Muscle layer of duodenum (tissue), 2 donors: Measurements from ENCODE around the gene TOM1L2.

Experiments
- H3K27ac ChIP-seq: one replicate; pipeline ENCODE4 v1.7.0; 2013; ENCODE audit warnings: mild to moderate bottlenecking, low read length
- H3K27me3 ChIP-seq: one replicate; pipeline ENCODE4 v1.7.0; 2013; ENCODE audit warnings: low read depth, mild to moderate bottlenecking, control low read depth, low read length
- H3K36me3 ChIP-seq, 2 donors: one replicate each; pipeline ENCODE4 v1.7.0; 2013; ENCODE audit warnings: low read length in 2 of 2, control low read depth in 1 of 2, mild to moderate bottlenecking in 1 of 2; ENCODE audit not compliant: insufficient read depth in 2 of 2, control insufficient read depth in 1 of 2
- H3K4me1 ChIP-seq, 2 donors: one replicate each; pipeline ENCODE4 v1.7.0; 2013; ENCODE audit warnings: low read length in 2 of 2, mild to moderate bottlenecking in 2 of 2, control low read depth in 1 of 2, moderate library complexity in 1 of 2; ENCODE audit not compliant: insufficient read depth in 2 of 2, control insufficient read depth in 1 of 2
- H3K4me3 ChIP-seq, 2 donors: one replicate each; pipeline ENCODE4 v1.7.0; 2013; ENCODE audit warnings: low read length in 2 of 2, low read depth in 1 of 2, mild to moderate bottlenecking in 1 of 2
- H3K9me3 ChIP-seq, 2 donors: one replicate each; pipeline ENCODE4 v1.7.0; 2013; ENCODE audit warnings: low read length in 2 of 2, control low read depth in 1 of 2, mild to moderate bottlenecking in 1 of 2; ENCODE audit not compliant: control insufficient read depth in 1 of 2
- donor health status: healthy.

TOM1L2 gene

GRCh38 chr17:17982801-17983200 lies 10.6 kb upstream of the TOM1L2 start:
- Histone ChIP-seq H3K4me1 (no peaks in the 10 kb centered on the region), H3K9me3 (no peaks in the 10 kb centered on the region), H3K36me3 (no peaks in the 10 kb centered on the region), H3K4me3 (no peak overlapping the region), H3K27ac (no peak overlapping the region), H3K27me3 (no peaks in the 10 kb centered on the region)

DNA sequence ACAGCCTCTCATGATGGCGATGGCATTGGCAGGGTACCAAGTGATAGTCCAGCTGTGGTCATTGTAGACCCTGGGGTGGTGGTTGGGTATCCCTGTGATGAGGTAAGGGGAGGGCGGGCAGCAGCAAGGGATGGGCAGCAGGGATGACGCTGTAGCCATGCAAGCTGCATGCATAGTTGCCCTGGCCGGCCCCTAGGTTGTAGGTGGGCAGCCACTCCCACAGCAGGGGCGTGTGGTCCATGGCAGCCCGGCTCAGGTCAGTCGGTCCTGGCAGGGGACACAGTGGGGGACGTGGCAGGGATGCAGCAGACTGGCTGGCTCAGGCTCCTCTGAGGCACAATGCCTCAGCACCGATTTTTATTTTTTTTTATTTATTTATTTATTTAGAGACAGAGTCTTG lies 9.1 kb upstream of the TOM1L2 start:
- Histone ChIP-seq H3K4me3 (no peak overlapping the region), H3K27ac (no peak overlapping the region), H3K27me3 (no peaks in the 10 kb centered on the region), H3K36me3 (no peaks in the 10 kb centered on the region), H3K4me1 (no peaks in the 10 kb centered on the region), H3K9me3 (no peaks in the 10 kb centered on the region)

DNA sequence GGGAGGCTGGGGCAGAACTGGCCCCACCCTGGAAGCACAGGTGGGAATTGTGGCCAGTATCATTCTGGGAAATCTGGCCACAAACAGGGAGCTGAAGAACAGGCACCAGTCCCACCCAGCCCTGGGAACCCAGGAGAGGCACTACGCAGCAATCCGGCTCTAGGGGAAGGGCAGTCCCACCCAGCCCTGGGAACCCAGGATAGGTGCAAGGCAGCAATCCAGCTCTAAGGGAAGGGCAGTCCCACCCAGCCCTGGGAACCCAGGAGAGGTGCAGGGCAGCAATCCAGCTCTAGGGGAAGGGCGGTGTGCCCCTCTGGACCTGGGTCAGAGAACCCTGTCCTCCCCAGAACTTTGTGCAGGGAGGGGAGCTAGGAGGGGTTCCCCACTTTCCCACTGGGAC lies 7.6 kb upstream of the TOM1L2 start:
- Histone ChIP-seq H3K27ac (no peak overlapping the region), H3K4me1 (no peaks in the 10 kb centered on the region), H3K27me3 (no peaks in the 10 kb centered on the region), H3K9me3 (no peaks in the 10 kb centered on the region), H3K4me3 (no peak overlapping the region), H3K36me3 (no peaks in the 10 kb centered on the region)

- no peak overlapping the region for H3K27ac ChIP-seq
- H3K4me1 ChIP-seq, result no peaks in the 10 kb centered on the region
- H3K27me3 ChIP-seq, result no peaks in the 10 kb centered on the region
- no peaks in the 10 kb centered on the region for H3K36me3 ChIP-seq
- no peaks in the 10 kb centered on the region for H3K9me3 ChIP-seq
- H3K4me3 ChIP-seq, result no peak overlapping the region
Observed at GRCh38 chr17:17978481-17979424, 6.6 kb upstream of the TOM1L2 start.

DNA sequence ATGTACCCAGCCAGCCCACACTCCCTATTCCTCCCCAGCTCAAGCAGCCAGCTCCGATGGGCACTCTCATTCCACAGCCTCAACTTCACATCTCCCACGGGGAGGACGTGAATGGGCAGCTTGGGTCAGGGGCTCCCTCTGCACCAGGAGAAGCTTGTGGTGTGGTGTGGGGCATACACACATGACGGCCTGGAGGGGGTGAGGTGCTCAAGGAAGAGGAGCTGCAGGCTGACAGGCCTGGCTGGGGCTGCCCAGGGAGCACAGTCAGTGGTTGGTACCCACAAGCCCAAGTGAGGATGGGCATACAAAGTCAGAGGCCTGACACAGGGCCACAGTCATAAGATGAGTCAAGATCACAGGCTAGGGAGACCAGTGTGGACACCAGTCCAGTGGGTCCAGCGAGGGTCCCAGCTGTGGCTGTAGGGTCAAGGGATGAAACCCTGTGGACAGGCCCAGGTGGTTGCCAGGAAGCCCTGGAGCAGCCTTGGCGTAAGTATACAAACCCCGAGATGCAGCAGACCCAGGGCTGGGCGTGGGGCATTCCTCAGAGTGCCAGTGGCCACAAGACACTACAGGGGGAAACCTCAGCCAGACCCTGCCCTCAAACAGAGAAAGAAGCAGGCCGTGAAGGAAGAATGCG lies 4.9 kb upstream of the TOM1L2 start:
- H3K9me3 ChIP-seq, result no peaks in the 10 kb centered on the region
- H3K27ac ChIP-seq, result no peak overlapping the region
- no peak overlapping the region for H3K4me3 ChIP-seq
- H3K4me1 ChIP-seq, result peaks cover 4 to 5% of the 10 kb centered on the region in 2 donors
- no peaks in the 10 kb centered on the region for H3K27me3 ChIP-seq
- H3K36me3 ChIP-seq, result no peaks in the 10 kb centered on the region

DNA sequence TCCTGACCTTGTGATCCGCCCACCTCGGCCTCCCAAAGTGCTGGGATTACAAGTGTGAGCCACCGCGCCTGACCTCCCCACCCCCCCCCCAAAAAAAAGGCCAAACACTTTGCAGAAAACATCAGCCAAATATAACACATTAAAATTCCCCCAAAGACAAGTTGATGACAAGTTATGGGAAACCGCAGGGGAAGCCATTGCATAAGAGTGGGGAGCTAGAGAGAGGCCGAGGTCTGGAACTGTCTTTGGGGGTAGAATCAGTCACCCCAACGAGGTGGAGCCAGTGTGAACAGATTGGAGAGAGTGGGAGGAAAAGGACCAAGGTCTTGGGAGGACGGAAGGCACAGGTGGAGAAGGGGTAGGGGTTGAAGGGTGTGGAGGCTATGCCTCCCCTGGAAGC lies 3.2 kb upstream of the TOM1L2 start:
- H3K27me3 ChIP-seq, result no peaks in the 10 kb centered on the region
- no peak overlapping the region for H3K4me3 ChIP-seq
- no peak overlapping the region for H3K27ac ChIP-seq
- H3K9me3 ChIP-seq, result no peaks in the 10 kb centered on the region
- H3K36me3 ChIP-seq, result no peaks in the 10 kb centered on the region
- H3K4me1 ChIP-seq, result peaks cover 9 to 16% of the 10 kb centered on the region in 2 donors

DNA sequence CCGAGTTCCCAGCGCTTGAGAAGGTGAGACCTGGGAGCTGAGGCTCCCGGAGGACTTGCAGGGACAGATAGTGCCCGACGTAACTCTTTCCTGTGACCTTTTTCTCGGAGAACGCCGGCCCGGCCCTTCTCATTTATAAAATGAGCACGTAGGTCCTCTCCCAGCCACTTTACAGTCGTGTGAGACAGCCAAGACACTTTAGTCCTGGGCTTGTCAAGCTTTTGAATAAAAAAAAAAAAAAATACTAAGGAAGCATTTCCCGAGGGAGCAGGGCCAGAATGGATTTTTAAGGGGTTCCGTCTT lies 703 bp upstream of the TOM1L2 start:
- Histone ChIP-seq H3K9me3 (no peaks in the 10 kb centered on the region), H3K4me3 (peak overlapping the region; percentile 66 to 81), H3K27me3 (no peaks in the 10 kb centered on the region), H3K27ac (peak overlapping the region; percentile 67), H3K4me1 (peaks cover 11 to 24% of the 10 kb centered on the region in 2 donors), H3K36me3 (no peaks in the 10 kb centered on the region)

- H3K9me3 ChIP-seq, result no peaks in the 10 kb centered on the region
- peak overlapping the region; percentile 75 to 91 for H3K4me3 ChIP-seq
- no peaks in the 10 kb centered on the region for H3K36me3 ChIP-seq
- peak overlapping the region; percentile 32 for H3K27ac ChIP-seq
- H3K27me3 ChIP-seq, result no peaks in the 10 kb centered on the region
- peaks cover 11 to 36% of the 10 kb centered on the region in 2 donors for H3K4me1 ChIP-seq
Observed at GRCh38 chr17:17971431-17972125, 622 bp downstream of the TOM1L2 start.

GRCh38 chr17:17970699-17971430 lies 1.3 kb downstream of the TOM1L2 start:
- Histone ChIP-seq H3K27me3 (no peaks in the 10 kb centered on the region), H3K4me1 (peaks cover 11 to 38% of the 10 kb centered on the region in 2 donors), H3K9me3 (no peaks in the 10 kb centered on the region), H3K27ac (peak overlapping the region; percentile 32), H3K36me3 (no peaks in the 10 kb centered on the region), H3K4me3 (peak overlapping the region; percentile 75 to 91)

DNA sequence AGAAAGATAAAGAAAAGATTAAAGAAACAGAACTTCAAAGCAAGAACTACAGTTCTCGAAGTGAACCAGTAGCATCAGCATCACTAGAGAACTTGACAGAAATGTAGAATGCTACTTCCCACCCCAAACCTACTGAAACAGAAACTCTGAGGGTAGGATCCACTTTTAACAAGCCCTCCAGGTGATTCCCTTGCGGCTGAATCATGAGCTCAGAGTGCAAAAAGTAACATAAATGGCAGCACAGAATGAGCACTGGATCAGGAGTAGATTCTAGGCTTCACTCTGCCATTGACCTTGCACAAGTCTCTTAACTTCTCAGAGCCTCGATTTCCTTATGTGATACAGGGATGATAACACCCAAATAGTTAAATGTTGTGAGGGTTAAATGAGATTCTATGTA lies 5.8 kb downstream of the TOM1L2 start:
- H3K27me3 ChIP-seq, result no peaks in the 10 kb centered on the region
- H3K27ac ChIP-seq, result no peak overlapping the region
- no peak overlapping the region for H3K4me3 ChIP-seq
- no peaks in the 10 kb centered on the region for H3K9me3 ChIP-seq
- H3K36me3 ChIP-seq, result no peaks in the 10 kb centered on the region
- H3K4me1 ChIP-seq, result peaks cover 7 to 35% of the 10 kb centered on the region in 2 donors
